K562 (cell line): ENCODE measurements around the gene FMR1. TPM values are rescaled to one million over a fixed set of nuclear protein-coding genes. Genes with fewer than 3 reads are reported as not detected.

Source experiments
- ARID3A ChIP-seq: IDR thresholded peaks from 2 replicates; pipeline ENCODE4 v1.6.1; 2012; ENCODE audit warnings: low read depth, low read length, improper control_type of control experiment, borderline replicate concordance
- BRD4 ChIP-seq: fragments of 200-600 bp; sonication (generic); IDR thresholded peaks from 2 replicates; pipeline ENCODE4 v1.6.1; 2017; ENCODE audit warnings: inconsistent platforms
- CHCHD3 ChIP-seq: fragments of 250-450 bp; sonication (Bioruptor Pico); IDR thresholded peaks from 2 replicates; pipeline ENCODE4 v2.1.2; 2022; ENCODE audit warnings: mild to moderate bottlenecking
- ETV6 ChIP-seq, 3 experiments: fragments of 150-350 bp in 1 of 3; sonication (generic) in 1 of 3; formaldehyde crosslinking in 1 of 3; IDR thresholded peaks; 2 replicates each; pipeline versions ENCODE4 v1.6.1 to v1.8.0; 2014 to 2022; ENCODE audit warnings: borderline replicate concordance in 2 of 3, low read depth in 2 of 3, antibody characterized with exemption in 1 of 3, low read length in 1 of 3, mild to moderate bottlenecking in 1 of 3, missing genetic modification reagents in 1 of 3
- MTA2 ChIP-seq: fragments of 450-650 bp; IDR thresholded peaks from 2 replicates; pipeline ENCODE4 v1.6.1; 2016; ENCODE audit warnings: low read depth
- PHF8 ChIP-seq: fragments of 200-600 bp; sonication (generic); IDR thresholded peaks from 2 replicates; pipeline ENCODE4 v1.6.1; 2012; ENCODE audit warnings: mixed run types, mild to moderate bottlenecking, inconsistent platforms, low read length, moderate library complexity, borderline replicate concordance
- RBM14 ChIP-seq: fragments of 200-400 bp; formaldehyde crosslinking; IDR thresholded peaks from 2 replicates; pipeline ENCODE4 v1.6.1; 2018; ENCODE audit warnings: low read depth, mild to moderate bottlenecking, low read length, moderate library complexity, borderline replicate concordance; ENCODE audit not compliant: insufficient read depth
- RBM17 ChIP-seq: fragments of 200-400 bp; formaldehyde crosslinking; IDR thresholded peaks from 2 replicates; pipeline ENCODE4 v1.6.1; 2017; ENCODE audit warnings: low read depth, mild to moderate bottlenecking, low read length, borderline replicate concordance
- REST ChIP-seq, 2 experiments: fragments of 450-650 bp; formaldehyde crosslinking in 1 of 2; IDR thresholded peaks; 2 replicates each; pipeline versions ENCODE4 v1.4.0 to v1.6.1; 2014 to 2020; ENCODE audit warnings: mild to moderate bottlenecking in 2 of 2, borderline replicate concordance in 1 of 2, low read depth in 1 of 2
- ZNF609 ChIP-seq: sonication (generic); formaldehyde crosslinking; IDR thresholded peaks from 2 replicates; pipeline ENCODE4 v1.8.1; 2023; ENCODE audit warnings: missing genetic modification reagents, mild to moderate bottlenecking, borderline replicate concordance
- ZNF717 ChIP-seq: fragments of 250-450 bp; sonication (Bioruptor Pico); IDR thresholded peaks from 2 replicates; pipeline ENCODE4 v1.5.0; 2021
- polyA plus RNA-seq, 8 experiments: library from polyadenylated mRNA; depleted of rRNA in 4 of 8; stranded (reverse) in 5 of 8; unstranded in 3 of 8; fragments of >200 nt; fragmentation: Nextera tagmentation in 2 of 8; fragmentation: Illumina TruSeq in 1 of 8; extraction: Ambion mirVana in 2 of 8; extraction: Trizol in 1 of 8; gene quantifications; 2 replicates each; pipeline versions ENCODE4 v1.2.1 to v1.2.3, GENCODE V29; 2011 to 2014; ENCODE audit warnings: inconsistent platforms in 1 of 8, missing spikeins in 1 of 8
- total RNA-seq, 7 experiments: library from RNA; depleted of rRNA in 6 of 7; stranded (reverse); fragments of >200 nt in 6 of 7; fragmentation: Illumina TruSeq in 2 of 7; extraction: Trizol in 2 of 7; gene quantifications; 2 replicates each; pipeline versions ENCODE4 v1.2.1 to v1.2.3, GENCODE V29; 2011 to 2021; ENCODE audit warnings: low replicate concordance in 1 of 7

The FMR1 gene
- total and polyA plus RNA-seq, 9 of the 15 experiments (the other 6 are each of a cell fraction or from before 2014, with no cell fraction given): 4.8 to 26.5 (median 20.5) TPM

GRCh38 chrX:147898951-147899350 is 12.8 kb upstream of the FMR1 start (continued):
- TF ChIP-seq ZNF609 (CRISPR knock-in tag) (no peak), PHF8 (no peak), RBM17 (no peak), BRD4 (no peak), MTA2 (no peak), RBM14 (no peak), ETV6 (IDR thresholded peaks at IDR 0.05; ENCODE audit: borderline replicate concordance in 1 of 2, low read depth in 2 of 2, low read length in 1 of 2) (no peak), ETV6 (CRISPR knock-in tag; IDR thresholded peaks at IDR 0.05; ENCODE audit: borderline replicate concordance) (no peak), REST (IDR thresholded peaks at IDR 0.05; ENCODE audit: borderline replicate concordance) (no peak), REST (CRISPR knock-in tag; IDR thresholded peaks at IDR 0.05; ENCODE audit: low read depth) (no peak), ZNF717 (CRISPR knock-in tag) (no peak), ARID3A (no peak), CHCHD3 (no peak)
